ENCODE data around the gene SLC35G6.

DNA sequence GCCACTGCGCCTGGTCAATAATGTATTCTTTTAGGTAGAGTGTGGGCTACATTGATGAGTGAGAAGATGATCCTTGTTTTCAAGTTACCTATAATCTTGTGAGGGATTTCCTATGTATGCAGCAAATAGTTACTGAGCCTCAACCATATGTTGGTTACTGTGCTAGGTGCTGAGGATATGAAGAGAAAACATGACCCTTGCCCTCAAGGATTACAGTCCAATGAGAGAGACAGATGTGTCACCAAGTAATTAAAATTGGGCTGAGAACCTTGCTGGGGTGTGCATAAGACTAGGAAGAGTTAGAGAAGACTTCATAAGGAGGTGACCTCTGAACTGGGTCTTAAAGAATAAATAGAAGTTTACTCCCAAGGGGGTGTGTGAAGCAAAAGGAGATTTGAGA, 10.3 kb downstream of the SLC35G6 start:
- TF ChIP-seq, protein P1, sequence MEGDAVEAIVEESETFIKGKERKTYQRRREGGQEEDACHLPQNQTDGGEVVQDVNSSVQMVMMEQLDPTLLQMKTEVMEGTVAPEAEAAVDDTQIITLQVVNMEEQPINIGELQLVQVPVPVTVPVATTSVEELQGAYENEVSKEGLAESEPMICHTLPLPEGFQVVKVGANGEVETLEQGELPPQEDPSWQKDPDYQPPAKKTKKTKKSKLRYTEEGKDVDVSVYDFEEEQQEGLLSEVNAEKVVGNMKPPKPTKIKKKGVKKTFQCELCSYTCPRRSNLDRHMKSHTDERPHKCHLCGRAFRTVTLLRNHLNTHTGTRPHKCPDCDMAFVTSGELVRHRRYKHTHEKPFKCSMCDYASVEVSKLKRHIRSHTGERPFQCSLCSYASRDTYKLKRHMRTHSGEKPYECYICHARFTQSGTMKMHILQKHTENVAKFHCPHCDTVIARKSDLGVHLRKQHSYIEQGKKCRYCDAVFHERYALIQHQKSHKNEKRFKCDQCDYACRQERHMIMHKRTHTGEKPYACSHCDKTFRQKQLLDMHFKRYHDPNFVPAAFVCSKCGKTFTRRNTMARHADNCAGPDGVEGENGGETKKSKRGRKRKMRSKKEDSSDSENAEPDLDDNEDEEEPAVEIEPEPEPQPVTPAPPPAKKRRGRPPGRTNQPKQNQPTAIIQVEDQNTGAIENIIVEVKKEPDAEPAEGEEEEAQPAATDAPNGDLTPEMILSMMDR (IDR thresholded peaks at IDR 0.05): no peak
- no peak for TF ChIP-seq EZH2 (IDR thresholded peaks at IDR 0.05)
- no peak for TF ChIP-seq EZH2phosphoT487 (IDR thresholded peaks at IDR 0.05)
